Kidney glomerular epithelial cell (primary cell): ENCODE measurements around the gene RAB37.

ENCODE experiments used
- DNase-seq: peaks from one replicate; lab custom pipeline; 2025; lab: John Stamatoyannopoulos, UW

The RAB37 gene

DNA sequence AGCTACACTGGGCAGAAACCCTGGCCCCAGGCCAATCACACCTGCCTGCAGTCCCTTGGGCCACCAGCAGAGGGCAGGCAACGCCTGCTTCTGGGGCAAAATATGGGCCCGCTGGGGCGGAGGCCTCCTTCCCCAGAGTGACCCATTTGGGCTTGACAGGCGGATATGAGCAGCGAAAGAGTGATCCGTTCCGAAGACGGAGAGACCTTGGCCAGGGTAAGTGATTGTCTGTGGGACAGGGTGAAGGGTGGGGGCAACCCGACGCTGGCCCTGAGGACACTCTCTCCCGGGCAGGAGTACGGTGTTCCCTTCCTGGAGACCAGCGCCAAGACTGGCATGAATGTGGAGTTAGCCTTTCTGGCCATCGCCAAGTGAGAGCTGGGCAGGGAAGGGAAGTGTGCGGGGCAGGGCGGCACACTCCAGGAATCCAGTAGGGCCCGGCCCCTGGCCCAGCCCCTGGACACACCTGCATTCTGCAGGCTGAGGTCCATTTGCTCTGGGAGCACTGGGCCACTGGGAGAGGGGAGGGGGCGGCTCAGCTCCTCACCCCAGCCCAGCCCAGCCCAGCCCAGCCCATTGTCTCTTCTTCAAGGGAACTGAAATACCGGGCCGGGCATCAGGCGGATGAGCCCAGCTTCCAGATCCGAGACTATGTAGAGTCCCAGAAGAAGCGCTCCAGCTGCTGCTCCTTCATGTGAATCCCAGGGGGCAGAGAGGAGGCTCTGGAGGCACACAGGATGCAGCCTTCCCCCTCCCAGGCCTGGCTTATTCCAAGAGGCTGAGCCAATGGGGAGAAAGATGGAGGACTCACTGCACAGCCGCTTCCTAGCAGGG lies 7.9 kb downstream of the RAB37 start:
- peak; percentile 48 for DNase-seq

DNA sequence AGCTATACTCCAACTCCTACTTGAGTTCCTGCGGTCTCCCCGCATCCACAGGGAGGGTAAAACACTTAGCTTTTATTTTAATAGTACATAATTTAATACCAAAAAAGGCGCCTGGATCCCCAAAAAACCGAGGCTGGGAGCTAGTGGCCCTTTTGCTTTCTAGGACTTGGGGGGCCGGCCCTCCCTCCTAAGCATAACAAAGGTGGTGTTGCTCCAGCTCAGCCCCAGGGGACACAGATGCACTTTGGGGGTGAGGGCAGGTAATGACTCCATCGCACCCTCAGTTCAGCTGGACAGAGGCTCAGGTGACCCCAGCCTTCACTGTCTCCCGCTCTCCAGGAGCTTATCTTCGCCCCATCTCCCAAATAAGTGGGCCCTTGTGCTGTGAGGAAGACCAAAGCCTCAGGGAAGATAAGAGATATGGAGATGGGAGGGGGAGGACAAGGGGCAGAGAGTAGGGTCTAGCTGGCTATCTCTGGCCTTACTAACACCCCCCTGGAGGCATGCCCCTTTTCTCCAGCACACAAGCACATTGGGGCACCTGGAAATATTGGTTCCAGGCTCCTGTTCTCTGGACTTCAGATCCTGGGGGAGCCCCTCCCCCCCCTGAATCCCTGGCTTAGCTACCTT lies 8.6 kb downstream of the RAB37 start:
- no peak for DNase-seq

DNA sequence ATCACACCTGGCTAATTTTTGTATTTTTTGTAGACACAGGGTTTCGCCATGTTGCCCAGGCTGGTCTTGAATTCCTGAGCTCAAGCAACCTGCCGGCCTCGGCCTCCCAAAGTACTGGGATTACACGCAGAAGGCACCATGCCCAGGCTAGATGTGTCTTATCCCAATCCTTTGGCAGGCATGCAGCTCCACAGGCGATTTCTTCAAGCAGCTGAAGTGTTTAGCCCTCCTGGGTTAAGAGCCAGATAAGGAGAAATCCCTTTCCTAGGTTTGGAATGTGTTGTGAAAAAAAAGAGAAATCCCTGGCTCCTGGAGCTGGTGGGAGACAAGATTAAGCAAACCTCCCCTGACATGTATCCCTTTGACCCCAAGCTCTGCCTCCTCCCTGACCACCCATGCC lies 9.3 kb downstream of the RAB37 start:
- no peak for DNase-seq

DNA sequence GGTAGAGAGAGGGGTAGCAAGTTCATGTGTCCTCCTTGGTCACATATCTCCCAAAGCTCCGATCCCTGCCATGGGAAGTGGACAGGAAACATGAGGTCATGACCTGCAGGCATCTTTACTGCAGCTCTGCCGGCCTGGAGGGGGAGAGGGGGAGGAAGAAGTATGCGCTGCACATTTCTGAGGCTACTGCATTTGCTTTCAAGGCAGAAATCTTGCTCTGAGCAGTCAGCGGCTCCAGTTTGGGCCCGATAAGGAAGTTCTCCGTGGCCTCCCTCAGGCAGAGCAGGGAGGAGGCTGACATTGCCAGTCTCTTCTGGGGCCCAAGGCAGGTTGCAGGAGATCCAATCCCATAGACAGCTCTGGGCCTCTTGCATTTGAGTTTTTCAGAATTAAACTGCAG lies 9.9 kb downstream of the RAB37 start:
- no peak for DNase-seq

DNA sequence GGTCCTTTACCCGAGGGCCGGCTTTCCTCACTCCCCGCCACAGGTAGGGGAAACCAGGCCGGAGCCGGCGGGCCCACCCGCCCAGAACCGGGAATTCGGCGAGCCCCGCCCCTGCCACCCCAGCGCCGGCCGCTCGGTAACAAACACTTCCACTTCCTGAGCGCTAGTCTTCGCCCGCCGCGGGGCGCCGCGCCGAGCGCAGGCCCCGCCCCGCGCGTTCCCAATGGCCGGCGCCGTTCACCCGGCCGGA lies 11.1 kb downstream of the RAB37 start:
- DNase-seq, result no peak

DNA sequence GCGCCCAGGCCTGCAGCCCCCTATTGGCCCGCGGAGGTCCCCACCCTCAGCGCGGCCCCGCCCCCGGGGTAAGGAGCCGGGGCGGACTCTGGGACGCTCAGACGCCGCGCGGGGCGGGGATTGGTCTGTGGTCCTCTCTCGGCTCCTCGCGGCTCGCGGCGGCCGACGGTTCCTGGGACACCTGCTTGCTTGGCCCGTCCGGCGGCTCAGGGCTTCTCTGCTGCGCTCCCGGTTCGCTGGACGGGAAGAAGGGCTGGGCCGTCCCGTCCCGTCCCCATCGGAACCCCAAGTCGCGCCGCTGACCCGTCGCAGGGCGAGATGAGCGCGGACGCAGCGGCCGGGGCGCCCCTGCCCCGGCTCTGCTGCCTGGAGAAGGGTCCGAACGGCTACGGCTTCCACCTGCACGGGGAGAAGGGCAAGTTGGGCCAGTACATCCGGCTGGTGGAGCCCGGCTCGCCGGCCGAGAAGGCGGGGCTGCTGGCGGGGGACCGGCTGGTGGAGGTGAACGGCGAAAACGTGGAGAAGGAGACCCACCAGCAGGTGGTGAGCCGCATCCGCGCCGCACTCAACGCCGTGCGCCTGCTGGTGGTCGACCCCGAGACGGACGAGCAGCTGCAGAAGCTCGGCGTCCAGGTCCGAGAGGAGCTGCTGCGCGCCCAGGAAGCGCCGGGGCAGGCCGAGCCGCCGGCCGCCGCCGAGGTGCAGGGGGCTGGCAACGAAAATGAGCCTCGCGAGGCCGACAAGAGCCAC lies 11.6 kb downstream of the RAB37 start, which contains the start of gene NHERF1:
NHERF1 (plus strand) TSS at position 100 of the 750 bp plus-strand sequence; CDS start at position 319, 219 bp downstream.
- DNase-seq, result peak; percentile 80

DNA sequence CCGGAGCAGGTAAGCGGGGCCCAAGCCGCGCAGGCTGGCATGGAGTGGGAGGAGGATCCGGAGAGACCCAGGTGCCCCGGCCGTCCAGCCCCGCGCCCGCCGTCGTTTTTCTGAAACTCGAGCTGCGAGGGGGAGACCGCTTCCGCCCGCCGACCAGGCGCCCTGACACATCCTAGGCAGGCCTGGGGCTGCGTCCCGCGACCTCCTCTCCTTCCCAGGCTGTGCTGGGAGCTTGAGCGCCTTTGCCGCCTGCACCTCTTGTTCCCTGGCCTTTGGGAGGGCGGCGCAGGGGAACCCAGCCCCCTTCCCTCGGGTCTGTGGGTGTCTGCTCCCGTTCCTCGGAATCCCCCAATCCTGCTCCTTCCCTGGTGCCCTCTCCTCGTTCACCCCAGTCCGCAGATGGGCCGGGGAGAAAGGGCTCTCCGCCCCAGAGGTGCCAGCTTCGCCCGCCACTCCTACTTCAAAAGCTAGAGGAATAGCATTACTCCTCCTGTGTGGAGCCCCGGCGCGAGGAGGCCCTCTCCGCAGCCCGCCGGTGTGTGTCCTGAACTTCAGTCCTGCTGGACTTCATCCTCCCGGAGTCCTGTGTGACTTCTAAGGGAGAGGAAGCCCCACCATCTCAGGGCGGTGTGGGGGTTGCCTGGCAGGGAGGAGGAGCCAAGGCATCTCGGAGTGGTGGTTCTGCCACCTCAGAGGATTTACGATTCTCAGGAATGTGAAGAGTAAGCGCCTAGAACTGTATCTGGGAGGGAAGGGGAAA lies 12.4 kb downstream of the RAB37 start:
- peak; percentile 78 for DNase-seq

DNA sequence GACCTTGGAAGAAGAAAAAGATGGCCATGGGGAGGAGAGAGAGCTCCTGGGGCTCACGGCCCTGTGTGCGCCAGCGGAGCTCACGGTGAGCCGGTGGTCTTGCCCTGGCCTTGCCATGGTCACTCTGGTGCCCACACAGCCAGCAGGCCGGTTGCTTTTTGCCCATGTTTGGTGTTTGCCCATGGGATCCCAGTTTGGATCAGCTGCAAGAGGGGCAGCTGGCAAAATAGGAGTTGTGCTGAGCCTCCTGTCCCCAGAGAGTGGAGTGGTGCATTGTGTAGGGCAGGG lies 12.9 kb downstream of the RAB37 start:
- DNase-seq, result no peak

DNA sequence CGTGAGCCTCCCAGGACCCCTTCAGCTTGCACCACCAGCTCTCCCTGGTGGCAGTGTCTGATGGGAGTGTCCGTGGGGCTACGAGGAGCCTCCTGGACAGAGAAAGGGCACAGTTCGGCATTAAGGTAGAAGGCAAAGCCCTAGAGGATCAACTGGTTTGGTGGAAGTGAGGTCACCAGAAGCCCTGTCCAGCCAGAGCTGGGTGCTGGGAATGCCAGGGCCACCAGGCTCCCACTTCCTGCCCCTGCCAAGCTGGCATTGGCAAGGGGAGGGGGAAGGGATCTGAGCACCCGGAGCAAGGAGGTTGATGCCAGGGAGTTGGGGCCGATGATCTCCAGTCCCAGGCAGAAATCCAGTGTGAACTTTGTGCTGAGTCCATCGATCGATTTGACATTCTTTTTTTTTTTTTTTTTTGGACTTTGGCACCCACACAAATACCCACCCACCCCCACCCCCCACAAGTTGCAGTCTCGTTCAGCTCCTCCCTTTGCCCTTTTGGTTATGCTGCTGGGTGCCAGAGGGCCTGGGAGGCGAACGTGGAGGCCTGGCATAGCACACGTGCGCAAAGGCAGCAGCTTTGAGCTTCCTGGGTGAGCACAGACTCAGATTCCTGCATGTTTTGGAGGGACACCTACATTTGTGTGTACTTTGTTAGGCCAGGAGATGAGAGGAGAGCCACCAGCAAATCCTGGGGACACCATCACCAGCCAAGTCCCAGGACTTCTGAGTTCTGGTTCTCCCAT lies 13.4 kb downstream of the RAB37 start:
- DNase-seq, result no peak

DNA sequence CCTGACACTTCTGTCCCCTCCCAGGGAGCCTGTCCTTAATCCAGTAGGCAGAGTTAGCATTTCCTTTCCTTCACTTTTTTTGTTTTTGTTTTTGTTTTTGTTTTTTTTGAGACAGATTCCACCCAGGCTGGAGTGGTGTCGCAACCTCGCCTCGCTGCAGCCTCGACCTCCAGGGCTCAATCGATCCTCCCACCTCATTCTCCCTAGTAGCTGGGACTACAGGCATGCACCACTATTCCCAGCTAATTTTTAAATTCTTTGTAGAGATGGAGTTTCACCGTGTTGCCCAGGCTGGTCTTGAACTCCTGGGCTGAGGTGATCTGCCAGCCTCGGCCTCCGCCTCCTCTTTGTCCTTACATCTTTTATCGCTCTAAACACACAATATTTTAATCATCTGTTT lies 15.4 kb downstream of the RAB37 start:
- no peak for DNase-seq

DNA sequence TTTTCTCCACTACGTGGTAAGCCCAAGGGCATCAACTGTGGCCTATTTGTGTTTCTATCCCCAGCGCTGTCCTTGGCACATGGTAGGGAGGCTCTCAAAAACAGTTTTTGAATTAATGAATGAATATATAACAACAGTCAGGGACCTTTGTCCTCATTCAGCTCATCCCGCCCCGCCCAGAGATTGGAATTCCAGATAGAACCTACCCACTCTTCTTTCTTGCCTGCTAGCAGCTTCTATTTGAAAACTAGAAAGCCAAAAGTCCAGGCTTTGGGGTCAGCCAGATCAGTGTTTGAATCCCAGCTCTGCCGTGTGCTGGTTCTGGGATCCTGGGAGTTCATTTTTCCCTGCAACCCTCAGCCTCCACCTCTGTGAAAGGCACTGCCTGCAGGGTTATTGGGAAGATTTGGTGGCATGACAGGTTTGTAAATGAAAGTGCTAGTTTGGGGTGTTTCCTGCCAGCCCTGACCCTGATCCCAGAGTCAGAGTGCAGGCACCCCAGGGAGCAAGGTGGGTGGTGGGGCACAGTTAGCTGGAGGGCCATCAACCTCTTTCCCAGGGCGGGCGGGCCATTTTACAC lies 15.9 kb downstream of the RAB37 start:
- DNase-seq, result no peak

DNA sequence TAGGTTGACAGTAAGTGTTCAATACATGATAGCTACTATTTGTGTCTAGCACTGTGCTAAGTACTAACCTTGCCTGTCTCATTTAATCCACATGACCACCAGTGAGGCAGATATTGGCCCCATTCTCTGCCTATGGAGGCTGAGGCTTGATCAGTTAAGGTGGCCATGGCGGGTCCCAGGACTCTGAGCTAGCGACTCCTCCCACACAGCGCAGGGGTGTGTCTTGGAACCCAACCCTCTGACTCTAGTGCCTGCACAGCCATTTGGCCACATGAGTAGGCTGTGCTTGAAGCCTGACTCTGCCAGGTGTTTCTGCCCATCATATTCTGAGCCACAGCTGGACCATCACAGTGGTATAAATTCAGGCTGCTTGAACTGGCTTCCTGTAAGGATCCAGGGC lies 17.8 kb downstream of the RAB37 start:
- no peak for DNase-seq

DNA sequence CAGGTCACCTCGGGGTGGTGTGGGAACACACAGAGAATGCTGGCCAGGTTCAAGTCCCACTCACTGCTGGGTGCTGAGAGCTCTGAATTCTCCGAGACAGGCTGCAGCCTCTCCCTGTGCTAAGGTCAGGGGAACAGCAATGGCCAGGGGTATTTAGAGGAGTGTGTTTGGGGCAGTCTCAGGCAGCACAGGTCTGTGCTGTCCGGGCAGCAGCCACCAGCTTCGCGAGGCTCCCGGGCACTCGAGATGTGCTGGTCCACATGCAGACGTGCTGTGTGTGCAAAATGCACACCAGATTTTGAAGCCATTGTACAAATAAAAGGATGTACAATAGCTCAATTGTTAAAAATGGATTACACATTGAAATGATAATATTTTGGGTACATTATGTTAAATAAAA lies 18.5 kb downstream of the RAB37 start:
- no peak for DNase-seq

DNA sequence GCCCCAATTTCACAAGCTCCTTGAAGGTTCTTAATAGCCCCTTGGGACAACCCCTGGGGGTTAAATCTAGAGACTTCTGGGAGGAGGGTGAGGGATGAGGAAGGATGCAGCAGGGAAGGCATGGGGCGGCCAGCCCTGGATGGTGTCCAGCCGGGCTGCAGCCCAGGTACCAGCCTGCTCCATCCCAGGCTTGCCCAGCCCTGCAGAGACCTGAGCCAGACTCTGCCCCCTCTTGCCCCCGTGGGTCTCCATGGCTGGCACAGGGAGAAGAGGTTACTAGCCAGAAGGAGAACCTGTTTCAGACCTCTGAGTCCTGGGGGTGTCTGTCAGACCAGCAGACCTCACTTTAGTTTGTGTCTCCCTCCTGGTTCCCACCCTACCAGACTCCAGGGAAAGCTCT lies 19.8 kb downstream of the RAB37 start:
- no peak for DNase-seq

DNA sequence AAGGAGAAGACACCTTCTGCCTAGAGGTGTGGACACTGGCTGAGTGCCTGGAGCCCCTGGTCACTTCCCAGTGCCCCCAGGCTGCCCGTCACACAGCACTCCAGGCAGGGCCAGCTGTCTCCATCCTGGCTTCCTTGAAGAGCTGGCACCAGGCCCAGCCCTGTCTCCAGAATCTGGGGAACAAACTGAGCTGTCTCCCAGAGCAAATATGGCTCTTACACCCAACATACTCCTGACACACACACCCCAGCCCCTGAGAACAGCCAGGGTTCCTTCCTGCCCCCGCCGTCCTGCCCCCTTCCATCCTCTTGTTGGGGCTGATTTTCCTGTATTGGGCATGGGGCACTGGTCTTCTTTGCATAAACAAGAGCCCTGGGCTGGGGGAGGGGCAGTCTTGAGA lies 20.4 kb downstream of the RAB37 start:
- DNase-seq, result no peak

DNA sequence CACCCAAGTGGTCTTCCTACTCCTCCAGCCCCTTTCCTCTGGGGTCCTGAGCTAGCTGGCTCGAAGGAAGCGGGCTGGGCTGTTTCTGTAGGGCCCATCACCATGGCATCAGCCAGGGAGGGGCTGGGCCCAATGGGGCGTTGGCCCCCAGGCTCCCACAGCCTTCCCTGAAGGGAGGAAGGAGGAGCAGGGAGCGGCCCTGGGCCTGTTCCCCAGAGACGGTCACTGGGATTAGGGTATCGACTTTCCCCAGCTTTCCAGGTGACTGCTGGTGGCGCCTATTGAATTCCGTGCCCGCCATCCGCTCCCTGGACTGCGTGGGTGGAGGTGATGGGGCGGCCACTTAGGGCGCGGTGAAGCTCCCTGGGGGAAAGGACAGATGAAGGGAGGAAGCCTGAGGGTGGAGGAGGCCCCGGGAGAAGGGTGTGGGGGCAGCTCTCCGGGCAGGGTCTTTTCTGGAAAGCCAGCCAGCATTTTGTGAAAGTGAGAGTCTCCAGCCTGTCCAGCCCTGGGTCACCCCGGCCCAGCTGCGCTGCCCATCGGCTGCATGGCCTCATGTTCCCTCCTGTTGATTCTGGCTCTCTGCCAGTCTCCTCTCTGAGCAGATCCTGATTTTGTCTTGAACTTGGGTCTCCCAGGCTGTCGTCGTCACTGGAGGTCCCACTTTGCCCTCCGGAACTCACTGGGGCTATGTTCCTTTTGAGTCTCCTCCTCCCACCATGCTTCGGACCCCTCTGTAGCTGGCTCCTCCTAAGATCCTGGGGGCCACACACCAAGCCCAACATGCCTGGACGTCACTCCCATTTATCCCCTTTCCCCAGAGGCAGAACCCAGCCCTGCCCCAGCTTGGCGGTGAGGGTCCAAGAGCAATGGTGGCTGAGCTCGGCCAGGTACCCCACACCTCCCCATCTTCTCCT lies 21.1 kb downstream of the RAB37 start:
- no peak for DNase-seq

DNA sequence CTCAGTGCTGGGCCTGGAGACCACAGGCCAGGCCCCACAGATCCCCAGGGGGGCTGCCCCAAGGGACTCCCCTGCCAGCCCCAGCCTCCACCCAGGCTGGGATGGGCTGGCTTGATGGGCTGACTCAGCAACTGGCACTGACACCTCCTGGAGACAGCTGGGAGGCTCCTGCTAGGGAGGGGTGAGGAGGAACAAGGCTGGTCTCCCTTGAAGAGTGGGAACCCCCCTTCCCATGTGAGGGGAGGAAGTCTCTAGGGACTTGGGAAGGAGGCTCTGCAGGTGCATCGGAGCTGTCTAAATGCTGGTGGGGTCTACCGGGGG lies 21.8 kb downstream of the RAB37 start:
- no peak for DNase-seq

DNA sequence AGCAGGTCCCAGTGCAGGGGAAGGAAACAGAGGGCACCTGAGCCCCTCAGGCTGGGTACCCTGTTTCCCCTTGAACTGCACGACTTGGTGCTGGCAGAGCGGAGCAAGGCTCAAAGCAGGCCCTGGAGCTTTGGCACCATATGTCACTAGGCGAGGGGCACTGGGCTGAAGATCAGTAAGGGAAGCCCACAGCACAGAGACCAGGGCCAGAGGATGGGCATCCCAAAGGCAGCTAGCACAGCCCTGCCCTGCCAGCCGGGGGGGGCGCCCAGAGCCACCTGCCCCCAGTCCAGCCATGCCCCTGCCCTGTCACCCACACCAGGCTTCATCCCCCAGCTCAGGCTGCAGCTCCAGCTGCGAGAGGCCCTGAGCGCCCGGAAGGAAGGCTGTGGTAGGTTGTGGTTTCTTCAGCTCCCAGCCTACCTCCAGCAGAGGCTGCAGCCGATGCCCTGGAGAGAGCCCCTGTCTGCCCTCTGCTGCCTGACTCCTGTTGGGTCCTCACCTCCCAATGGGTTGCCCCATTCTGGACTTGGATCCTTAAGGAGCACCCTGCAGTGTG lies 22.3 kb downstream of the RAB37 start:
- DNase-seq, result no peak

DNA sequence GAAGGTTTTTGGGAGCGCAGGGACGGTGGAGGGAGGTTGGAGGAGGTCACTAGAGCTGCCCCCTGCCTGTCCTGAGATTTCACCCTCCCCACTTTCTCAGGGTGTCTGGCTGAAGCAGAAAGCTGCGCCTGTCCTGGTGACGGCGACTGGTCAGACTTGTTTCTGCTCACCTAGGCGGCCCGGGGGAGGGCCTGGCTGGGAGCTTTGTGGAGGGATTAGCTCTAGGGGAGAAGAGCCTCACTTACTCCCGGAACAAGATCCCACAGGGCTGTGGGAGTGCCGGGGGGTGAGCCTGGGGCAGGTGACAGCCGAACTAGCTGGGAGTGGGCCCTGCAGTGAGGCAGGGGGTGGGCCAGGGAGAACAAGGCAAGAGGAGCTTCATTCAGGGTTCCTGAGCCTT lies 22.9 kb downstream of the RAB37 start:
- no peak for DNase-seq

DNA sequence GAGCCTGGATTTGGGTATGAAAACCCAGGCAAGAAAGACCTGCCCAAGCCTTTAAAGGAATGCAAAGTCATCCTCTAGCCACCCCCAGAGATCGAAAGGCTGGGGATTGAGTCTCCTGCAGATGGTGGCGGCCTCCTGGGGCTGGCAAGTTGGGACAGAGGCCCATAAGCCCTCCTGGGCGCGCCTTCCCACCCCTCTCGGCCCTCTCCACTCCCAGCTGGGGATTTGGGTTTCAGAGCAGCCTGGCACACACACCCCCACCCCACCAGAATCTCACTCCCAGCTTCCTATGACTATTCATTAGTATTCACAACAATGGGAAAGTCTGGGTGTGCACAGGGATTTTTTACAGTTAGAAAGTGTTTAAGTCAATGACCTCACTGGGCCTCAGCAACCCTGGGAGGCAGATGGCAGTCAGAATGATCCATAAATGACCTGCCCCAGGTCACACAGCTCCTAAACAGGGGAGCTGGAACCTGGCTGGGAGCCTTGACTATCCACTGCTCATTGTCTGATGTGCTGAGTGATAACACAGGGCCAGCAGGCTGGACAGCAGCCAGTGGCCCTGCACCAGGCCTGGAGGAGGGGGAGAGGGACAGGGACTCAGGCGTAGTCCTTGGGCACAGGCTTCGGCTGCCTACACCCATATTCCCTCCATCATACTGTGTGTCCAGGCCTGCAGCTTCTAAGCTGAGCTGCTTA lies 23.5 kb downstream of the RAB37 start:
- no peak for DNase-seq
